ENCODE results near the gene HSBP1. TPM values are rescaled to one million over a fixed set of nuclear protein-coding genes. Genes with fewer than 3 reads are reported as not detected.

The HSBP1 gene
- polyA plus RNA-seq, 2 of the 4 experiments (the other 2 are of a cell fraction), result 190 to 280 TPM

GRCh38 chr16:83762141-83762991, 45.4 kb upstream of the HSBP1 start (continued):
- TF ChIP-seq HOXA7 (CRISPR knock-in tag; IDR thresholded peaks at IDR 0.05) (no peak), USF2 (IDR thresholded peaks at IDR 0.05) (no peak), POLR2A (IDR thresholded peaks at IDR 0.05; ENCODE audit: low read length) (no peak), E2F6 (IDR thresholded peaks at IDR 0.05; ENCODE audit: borderline replicate concordance, low read depth) (no peak)

GRCh38 chr16:83762992-83763358, 44.8 kb upstream of the HSBP1 start:
- Histone ChIP-seq H3K4me2 (no peak overlapping the region), H3K27ac (no peak overlapping the region), H3K9me3 (peaks cover 6% of the 10 kb centered on the region; the same call in 2 of the 3 replicates), H3K4me1 (no peaks in the 10 kb centered on the region), H3K4me3 (no peak overlapping the region)
- FAIRE-seq (no peak), ATAC-seq (no peak), DNase-seq (ENCODE audit: low read depth in 1 of 2, low spot score in 1 of 2) (no peak)
- 14% methylated on average over 5 of the region's 5 CpGs for WGBS (ENCODE audit: missing lambda C conversion rate)
- POLR2A ChIA-PET, result no interaction called here
- CTCF ChIA-PET, result no interaction called here
- TF ChIP-seq KDM5A (IDR thresholded peaks at IDR 0.05), result no peak
- no peak for TF ChIP-seq CHD4 (IDR thresholded peaks at IDR 0.05; ENCODE audit: borderline replicate concordance)
- no peak for TF ChIP-seq ZC3H11A (IDR thresholded peaks at IDR 0.05)
- no peak for TF ChIP-seq NPAS2 (CRISPR knock-in tag; IDR thresholded peaks at IDR 0.05; ENCODE audit: borderline replicate concordance)
- no peak for TF ChIP-seq USF2 (IDR thresholded peaks at IDR 0.05)
- no peak for TF ChIP-seq EHF (CRISPR knock-in tag; IDR thresholded peaks at IDR 0.05)
- no peak for TF ChIP-seq CBX2 (IDR thresholded peaks at IDR 0.05; ENCODE audit: borderline replicate concordance, low read depth)
- no peak for TF ChIP-seq RCOR1 (IDR thresholded peaks at IDR 0.05; ENCODE audit: low read depth, low read length)
- TF ChIP-seq FOSL2 (IDR thresholded peaks at IDR 0.05), result no peak
- TF ChIP-seq FOSL2 (CRISPR knock-in tag; IDR thresholded peaks at IDR 0.05), result no peak
- no peak for TF ChIP-seq JUN (IDR thresholded peaks at IDR 0.05)

- Histone ChIP-seq H3K4me1 (no peaks in the 10 kb centered on the region), H3K9me3 (no peaks in the 10 kb centered on the region), H3K4me2 (no peak overlapping the region), H3K27ac (no peak overlapping the region), H3K4me3 (no peak overlapping the region)
- POLR2A ChIA-PET, result no interaction called here
- TF ChIP-seq CBX8 (IDR thresholded peaks at IDR 0.05) (no peak), USF2 (IDR thresholded peaks at IDR 0.05) (no peak), POLR2A (IDR thresholded peaks at IDR 0.05; ENCODE audit: low read length) (no peak), KDM1A (IDR thresholded peaks at IDR 0.05; ENCODE audit: low read depth) (no peak), HEYL (CRISPR knock-in tag; IDR thresholded peaks at IDR 0.05) (no peak), RAD21 (conservative IDR thresholded peaks at IDR 0.05 in 1 of 2, IDR thresholded peaks at IDR 0.05 in 1 of 2) (no peak), MAX (IDR thresholded peaks at IDR 0.05) (no peak), CEBPB (IDR thresholded peaks at IDR 0.05) (no peak)
- no peak for FAIRE-seq
- no peak for ATAC-seq
- CTCF ChIA-PET, result no interaction called here
- WGBS (ENCODE audit: missing lambda C conversion rate), result 0% methylated on average over 2 of the region's 2 CpGs
- no peak for DNase-seq (ENCODE audit: low read depth in 1 of 2, low spot score in 1 of 2)
Measured at GRCh38 chr16:83768986-83769385, 38.8 kb upstream of the HSBP1 start.
